NCI-H2227 treated with DMSO at 0.1 percent for 48 hours (cell line): ENCODE data around the gene PARP16.
"Not testable (repeated sequence)": the region's sequence is repeated elsewhere in the genome, so short reads cannot be mapped to it uniquely, and the experiment has no call there.

Experiments
- DNase-seq: peaks from one replicate; lab custom pipeline; 2025; lab: John Stamatoyannopoulos, UW

Gene PARP16

DNA sequence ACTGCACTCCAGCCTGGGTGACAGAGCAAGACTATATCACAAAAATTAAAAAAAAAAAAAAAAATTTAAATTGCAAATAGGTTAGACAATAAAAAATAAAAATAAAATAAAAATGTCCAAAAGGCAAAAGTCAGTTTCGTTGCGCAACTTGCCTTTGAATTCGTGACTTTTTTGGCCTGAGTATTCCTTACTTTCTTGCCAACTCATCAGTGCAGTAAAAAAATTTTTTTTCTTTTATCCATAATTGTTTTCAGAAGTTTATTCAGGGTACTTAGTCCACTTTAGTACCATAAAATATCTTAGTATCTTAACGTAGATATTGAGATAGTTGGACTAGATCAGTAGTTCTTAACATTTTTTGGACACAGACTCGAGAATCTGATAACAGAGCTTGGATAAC, 53.0 kb downstream of the PARP16 start:
- no peak for DNase-seq

DNA sequence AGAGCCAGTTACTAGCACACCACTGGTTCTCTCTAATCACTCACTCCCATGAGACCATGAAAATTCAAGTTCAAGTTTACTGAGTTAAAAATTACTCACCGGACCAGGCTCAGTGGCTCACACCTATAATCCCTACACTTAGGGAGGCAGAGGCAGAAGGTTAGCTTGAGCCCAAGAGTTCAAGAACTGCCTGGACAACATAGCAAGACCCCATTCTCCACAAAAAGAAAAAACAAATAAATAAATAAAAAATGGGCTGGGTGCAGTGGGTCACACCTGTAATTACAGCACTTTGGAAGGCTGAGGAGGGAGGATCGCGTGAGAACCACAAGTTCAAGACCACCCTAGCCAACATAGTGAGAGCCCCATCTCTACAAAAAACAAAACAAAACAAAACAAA, 54.2 kb downstream of the PARP16 start:
- DNase-seq, result no peak

DNA sequence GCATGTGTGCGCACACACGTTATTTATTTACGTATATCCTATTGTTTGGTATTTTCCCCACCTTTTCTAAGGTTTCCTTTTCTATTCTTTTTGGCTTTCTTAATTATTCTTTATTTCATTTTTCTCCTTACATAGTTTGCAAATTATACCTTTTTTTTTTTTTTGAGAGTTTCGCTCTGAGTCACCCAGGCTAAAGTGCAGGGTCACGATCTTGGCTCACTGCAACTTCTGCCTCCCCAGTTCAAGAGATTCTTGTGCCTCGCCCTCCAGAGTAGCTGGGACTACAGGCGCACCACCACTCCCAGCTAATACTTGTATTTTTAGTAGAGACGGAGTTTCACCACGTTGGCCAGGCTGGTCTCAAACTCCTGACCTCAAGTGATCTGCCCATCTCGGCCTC, 55.4 kb downstream of the PARP16 start:
- DNase-seq, result no peak

DNA sequence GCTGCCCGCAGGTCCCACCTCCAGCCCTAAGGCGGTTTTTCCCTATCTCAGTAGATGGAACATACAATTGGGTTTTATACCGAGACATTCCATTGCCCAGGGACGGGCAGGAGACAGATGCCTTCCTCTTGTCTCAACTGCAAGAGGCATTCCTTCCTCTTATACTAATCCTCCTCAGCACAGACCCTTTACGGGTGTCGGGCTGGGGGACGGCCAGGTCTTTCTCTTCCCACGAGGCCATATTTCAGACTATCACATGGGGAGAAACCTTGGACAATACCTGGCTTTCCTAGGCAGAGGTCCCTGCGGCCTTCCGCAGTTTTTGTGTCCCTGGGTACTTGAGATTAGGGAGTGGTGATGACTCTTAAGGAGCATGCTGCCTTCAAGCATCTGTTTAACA, 59.8 kb downstream of the PARP16 start:
- DNase-seq, result not testable (repeated sequence)

DNA sequence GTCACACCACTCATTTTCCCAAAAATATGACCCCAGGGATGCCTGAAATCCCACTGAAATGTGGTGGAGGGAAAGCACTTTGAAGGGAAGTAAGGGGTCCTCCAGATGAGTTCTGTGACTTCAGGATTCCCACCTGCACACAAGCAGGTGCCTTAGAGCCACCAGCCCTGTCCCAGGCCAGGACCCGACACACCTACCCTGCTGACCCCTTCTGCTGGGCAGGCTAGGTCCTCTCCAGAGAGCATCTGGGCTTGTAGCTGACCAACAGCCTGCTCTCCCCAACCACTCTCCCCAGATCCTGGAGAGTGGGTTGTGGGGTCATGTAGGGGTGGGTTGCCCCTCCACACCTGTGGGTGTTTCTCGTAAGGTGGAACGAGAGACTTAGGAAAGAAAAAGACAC, 60.5 kb downstream of the PARP16 start:
- DNase-seq, result no peak

DNA sequence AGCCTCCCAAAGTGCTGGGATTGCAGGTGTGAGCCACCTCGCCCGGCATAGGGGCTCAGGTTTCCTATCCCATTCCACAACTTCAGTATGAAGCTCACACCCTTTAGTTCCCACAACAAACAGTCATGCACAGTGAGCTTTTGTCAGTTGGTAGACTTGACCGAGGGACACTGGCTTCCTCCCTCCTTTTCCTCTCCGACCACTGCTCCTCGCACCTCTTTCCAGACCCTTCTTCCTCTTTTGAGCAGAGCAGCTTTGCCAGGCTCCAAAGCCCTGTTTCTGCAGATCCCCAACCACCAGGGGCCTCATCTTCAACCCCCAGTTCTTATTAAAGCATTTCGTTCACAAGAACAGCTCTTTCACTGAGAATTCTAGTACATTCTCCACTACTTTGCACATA, 62.7 kb downstream of the PARP16 start:
- no peak for DNase-seq

DNA sequence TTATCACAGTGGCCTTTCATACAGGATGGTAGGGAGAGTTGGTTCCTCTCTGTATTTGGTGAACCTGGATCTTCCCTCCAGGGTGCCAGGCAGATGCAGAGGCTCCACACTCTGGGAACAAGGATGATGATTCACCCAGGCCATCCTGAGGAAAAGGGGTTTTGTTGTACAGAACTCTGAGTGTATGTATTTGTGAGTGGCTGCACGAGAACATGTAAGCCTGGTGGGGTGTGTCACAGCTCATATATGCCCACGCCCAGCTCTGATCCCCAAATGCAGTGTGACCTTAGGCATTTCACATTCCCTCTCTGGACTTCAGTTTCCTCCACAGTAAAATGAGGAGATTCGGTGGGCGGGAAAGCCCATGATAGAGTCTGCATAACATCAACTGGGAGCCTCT, 63.8 kb downstream of the PARP16 start:
- DNase-seq, result no peak

DNA sequence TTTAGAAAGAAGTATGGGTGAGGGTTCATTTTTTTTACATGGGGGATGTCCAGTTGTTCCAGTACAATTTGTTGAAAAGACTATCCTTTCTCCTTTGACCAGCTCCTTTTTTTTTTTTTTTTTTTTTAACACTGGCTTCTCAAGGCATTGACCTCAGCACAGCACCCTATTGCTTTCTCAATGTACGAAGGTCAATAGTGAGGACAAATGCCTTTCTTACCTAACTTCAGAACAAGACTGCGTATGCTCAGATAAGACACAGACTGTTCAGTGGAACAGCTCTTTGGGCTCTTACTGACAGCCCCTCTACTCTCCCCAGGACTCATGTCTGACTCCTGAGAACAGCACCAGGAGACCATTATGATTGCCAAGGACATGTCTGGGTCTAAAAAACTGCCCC, 65.0 kb downstream of the PARP16 start:
- no peak for DNase-seq

DNA sequence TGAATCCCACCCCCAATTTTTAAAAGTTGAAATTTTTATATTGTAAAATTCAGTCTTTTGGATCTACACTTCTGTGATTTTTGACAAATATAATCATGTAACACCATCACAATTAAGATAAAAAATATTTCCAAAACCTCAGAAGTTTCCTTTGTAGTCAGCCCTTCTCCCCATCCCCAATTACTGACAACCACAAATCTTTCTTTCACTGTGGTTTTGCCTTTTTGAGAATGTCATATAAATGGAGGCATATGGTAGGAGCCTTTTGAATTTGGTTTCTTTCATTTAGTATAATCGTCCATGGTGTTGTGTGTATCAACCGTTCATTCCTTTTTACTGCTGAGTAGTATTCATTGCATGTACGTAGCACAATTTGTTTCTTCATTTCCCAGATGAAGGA, 67.5 kb downstream of the PARP16 start:
- no peak for DNase-seq

DNA sequence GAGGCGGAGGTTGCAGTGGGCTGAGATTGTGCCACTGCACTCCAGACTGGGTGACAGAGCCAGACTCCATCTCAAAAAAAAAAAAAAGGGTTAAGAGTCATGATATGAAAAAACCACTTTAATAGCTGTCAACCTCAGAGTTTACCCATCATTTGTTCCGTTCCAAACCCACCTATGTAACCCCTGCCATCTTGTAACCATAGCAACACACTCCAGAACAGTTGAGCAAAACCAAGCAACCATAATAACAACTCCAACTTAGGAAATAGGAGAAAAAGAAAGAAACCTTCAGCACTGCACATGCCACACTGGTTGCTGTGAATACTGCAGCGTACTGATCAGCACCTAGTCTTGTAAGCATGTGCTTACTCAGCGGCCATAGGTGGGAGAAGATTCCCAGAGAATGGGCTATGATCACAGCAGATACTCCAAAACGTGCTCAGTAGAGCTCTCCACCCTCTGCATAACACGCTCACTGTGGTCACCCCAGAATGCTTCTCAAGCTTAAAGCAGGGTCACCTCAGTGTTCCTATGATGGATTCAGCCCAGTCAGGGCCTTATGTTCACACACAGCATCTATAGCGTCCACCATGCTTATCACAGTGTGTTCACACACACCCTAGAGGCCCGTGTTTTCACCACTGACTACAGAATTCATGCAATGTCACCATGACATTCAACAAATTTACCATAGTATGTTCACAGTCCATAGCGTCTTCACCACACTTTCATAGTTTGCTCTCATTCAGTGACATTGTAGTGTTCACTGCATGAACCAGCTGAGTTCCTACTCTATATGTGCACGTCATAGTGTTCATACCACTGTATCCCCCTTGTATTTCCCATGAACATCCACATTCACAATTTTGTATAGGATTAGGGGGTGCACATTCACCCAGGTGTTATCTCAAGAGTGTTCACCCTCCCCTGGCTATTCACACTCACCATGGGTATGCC, 68.9 kb downstream of the PARP16 start:
- DNase-seq, result no peak

DNA sequence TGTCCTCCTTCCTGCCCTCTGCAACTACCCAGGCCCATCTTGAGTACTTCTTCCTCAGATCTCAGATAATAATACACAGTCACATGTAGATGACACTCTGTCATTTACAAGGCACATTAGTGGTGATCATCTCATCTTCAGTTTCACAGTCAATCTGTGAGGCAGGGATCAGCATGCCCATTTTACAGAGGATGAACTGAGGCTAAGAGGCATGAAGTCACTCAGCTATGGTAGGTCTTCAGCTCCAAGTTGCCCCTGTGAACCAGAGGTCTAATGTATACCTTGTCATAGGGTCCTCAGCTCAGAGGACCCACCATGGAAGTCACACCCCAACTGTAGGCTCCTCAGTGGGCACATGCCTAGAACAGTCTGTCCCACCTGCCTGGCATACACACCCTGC, 71.2 kb downstream of the PARP16 start:
- no peak for DNase-seq

DNA sequence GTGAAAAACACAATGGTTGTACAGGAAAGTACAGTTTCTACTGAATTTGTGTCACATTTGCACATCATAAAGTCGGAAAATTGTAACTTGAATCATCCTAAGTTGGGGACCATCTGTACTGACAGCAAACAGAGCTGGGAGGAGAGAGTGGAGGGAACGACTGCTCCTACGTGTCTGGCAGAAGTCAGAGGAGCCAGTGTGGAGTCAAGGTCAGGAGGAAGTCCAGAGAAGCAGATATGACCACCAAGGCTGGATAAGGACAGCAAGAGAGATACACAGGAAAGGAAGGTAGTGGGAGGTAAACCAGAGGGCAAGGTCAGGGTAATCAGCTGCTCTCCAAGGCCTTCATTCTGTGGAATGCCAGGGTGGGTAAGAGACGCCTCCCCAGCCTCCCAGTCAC, 72.7 kb downstream of the PARP16 start:
- DNase-seq, result no peak

DNA sequence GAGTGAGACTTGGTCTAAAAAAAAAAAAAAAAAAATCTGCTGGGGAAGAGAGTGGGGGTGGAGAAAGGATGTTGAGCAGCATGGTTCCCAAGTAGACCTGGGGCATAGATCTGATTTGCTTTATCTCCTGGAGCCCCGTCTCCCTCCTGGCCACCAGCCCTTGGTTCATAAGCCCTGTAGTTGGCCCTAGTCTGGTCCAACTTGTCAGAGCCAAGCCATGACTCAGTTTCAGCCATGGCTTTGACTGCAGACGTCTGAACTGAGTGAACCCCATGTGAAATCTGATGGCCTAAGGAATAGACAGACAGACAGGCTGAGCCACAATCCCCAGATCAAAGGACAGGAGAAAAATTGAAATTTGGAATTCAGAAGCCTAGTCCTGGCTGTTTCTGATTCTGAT, 73.4 kb downstream of the PARP16 start:
- no peak for DNase-seq

DNA sequence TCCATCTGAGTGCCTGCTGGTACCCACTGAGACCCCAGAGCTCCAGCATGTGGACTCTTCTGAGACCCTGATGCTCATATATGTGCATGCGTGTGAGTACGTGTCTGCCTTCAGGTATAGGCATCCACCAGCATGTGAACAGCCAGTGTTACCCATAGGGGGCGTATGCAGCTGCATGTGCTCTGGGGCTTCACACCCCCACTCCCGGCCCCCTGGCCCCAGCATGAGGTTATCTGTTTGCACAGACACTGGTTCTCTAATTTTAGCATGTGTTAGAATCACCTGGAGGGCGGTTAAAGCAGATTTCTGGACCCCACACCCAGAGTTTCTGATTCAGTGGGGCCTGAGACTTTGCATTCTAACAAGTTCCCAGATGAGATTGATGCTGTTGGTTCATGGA, 74.6 kb downstream of the PARP16 start:
- no peak for DNase-seq

DNA sequence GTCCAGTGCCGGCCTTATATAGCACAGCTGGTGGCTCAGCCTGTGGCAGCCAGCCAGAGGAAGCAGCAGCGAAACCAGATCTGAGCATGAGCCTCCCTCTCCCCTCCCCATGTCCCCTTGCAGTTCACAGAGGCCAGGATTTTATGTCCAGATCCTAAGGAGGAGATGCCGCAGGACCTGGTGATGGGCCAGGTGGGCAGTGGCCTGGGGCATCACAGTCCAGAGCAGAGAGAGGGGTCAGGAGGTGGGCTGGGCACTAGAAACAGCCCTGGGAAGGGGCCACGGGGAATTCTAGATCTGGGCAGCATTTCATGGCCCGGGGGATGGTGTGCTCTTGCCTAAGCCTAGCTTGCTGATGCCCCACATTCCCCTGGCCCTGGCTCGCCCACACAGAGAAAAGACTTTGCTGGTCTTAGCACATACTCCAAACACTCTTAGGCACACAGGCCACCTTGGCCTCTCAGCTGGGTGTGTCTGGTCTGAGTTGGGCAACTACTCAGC, 75.2 kb downstream of the PARP16 start:
- DNase-seq, result no peak

DNA sequence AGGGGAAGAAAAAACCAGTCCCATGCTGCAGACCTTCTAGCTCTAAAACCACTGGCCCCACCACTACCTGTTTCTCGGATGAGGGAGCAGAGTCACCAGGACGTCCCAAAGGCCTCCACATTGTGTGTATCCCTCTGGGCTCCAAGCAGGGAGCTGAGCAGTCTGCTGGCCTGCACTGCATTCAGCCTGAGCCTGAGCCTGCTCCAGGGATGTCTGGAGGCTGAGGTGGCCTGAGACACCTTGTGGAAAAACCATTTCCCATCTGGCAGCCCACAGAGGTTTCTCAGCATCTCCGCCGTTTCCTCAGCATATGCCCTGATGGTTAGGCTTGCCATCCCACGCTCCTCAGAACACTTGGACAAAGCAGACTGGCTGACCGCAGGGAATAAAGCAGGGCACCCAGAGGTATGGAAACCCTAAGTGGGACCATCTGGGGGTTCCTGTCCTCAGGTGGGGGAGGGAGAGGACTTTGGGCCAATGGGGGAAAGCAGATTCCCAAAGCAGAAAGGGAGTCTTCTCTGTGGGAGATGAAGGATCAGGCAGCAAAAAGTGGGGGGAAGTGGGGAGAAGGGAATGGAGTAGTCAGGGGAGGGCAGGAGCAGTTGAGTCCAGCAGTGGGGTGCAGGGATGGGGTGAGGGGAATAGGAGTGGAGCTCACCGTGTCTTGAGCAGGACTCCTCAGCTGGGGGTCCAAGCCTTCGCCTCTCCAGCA, 75.8 kb downstream of the PARP16 start, which contains the start of gene CILP:
CILP (minus strand) TSS at position 704 of the 712 bp plus-strand sequence. CDS start 1,718 bp downstream, outside the sequence.
- no peak for DNase-seq

DNA sequence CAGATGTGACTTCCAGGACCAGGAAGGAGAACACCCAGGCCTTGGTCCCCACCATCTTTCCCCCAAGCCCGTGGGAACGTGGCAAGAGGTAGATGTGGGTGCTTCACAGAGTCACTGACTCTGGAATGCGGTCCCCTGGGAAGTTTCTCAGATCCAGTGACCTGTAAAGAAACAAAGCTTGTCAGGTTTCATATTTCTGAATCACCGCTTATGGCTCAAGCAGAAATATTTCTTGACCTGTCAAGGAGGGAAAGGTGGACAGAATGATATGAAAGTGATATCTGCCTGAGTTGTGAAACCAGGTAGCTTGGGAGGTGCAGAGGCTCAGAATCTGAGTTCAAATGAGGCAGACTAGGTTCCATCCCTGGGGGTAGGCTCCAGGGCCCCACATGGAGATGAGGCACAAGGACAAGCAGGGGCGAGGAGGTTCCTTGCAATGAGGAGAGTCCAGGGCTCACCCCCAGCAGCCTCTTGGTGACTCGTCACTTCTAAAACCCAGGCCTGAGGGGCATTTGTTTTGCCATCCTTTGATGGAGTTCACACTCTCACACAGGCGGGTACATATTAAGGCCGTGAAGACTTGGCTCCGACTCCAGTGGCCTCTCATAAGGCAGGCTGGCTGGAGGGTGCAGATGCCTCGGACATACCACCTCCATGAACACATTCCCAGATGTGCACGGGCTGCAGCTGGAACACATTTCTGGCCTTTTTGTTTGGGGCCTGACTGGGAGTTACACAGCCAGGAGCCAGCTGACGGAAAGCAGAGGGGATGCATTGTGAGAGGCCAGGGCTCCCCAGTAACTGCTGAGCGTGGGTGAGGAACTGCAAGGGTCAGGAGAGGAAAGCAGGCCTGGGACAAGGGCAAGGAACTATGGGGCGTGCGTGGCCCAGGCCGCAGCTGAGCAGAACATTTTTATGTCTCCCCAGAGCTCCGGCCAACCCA, 76.7 kb downstream of the PARP16 start:
- DNase-seq, result no peak

DNA sequence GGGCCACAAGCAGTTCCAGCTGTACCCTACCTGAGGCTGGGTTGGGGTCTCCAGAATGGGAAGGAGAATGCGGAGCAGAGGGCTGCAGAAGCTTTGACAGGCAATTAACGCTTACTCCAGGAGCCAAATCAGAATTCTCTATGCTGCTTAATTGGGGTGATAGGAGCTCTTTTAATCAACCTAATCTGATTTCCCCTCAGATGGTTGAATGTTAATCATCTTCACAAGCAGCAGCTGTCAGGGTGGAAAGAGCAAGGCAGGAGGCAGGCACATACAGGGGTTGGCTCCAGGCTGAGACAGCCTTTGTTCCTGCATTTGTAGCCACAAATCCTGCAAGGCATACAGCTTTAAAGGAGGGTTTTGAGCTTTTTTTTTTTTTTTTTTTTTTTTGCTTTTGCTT, 78.0 kb downstream of the PARP16 start:
- DNase-seq, result no peak
